ENCODE measurements around the gene BCAS3. TPM values are rescaled to one million over a fixed set of nuclear protein-coding genes. Genes with fewer than 3 reads are reported as not detected.

BCAS3 gene
- total RNA-seq, 3 donors from 2014 or later = 21.6 to 33.4 (median 32.1) TPM

DNA sequence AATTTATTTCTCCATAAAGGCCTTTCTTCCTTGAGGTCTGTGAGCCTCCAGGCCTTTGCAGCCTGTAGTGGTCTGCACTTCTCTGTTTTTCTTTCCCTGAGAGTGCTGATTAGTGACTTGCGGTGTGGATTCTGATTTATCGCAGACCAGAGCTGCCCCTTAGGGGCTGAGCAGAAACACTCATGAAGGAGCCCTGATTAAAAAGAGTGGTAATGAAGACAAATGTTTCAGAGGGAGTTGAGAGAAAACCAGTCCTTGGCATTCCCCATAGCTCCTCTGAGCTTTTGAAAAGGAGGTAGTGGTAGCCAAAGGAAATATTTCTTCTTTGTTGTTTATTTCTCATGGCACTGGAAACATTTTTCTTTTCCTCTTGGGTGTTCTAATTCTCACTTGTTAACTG lies 453.9 kb downstream of the BCAS3 start:
- Histone ChIP-seq H3K4me3 (no peak overlapping the region), H3K9me3 (no peaks in the 10 kb centered on the region), H3K4me1 (ENCODE audit: low read depth) (no peaks in the 10 kb centered on the region), H3K36me3 (ENCODE audit: low read depth) (no peaks in the 10 kb centered on the region)
- DNase-seq (no peak), ATAC-seq (no peak)
- TF ChIP-seq, protein P1, sequence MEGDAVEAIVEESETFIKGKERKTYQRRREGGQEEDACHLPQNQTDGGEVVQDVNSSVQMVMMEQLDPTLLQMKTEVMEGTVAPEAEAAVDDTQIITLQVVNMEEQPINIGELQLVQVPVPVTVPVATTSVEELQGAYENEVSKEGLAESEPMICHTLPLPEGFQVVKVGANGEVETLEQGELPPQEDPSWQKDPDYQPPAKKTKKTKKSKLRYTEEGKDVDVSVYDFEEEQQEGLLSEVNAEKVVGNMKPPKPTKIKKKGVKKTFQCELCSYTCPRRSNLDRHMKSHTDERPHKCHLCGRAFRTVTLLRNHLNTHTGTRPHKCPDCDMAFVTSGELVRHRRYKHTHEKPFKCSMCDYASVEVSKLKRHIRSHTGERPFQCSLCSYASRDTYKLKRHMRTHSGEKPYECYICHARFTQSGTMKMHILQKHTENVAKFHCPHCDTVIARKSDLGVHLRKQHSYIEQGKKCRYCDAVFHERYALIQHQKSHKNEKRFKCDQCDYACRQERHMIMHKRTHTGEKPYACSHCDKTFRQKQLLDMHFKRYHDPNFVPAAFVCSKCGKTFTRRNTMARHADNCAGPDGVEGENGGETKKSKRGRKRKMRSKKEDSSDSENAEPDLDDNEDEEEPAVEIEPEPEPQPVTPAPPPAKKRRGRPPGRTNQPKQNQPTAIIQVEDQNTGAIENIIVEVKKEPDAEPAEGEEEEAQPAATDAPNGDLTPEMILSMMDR (IDR thresholded peaks at IDR 0.05) = no peak
- intact Hi-C loops (cut with DNase I, micrococcal nuclease) = no loop called here

DNA sequence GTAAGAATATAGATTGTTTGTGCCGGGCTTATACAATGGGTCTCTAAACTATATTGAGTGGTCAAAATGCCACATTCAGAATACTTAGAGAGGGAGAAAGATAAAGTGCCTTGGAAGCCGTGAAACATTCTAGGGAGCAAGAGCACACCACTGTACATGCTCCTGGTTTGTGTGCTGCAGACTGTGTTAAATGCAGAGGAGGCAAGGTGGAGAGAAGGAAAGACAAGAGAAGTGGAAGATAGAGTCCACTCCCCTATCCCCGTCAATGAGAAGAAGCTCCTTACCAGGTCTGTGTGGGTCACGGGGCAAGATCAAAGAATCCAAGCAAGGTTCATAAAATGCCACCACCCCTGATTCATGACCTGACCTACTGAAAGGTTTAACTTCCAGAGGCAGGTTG lies 454.9 kb downstream of the BCAS3 start:
- no peak for ATAC-seq
- Histone ChIP-seq H3K36me3 (ENCODE audit: low read depth) (no peaks in the 10 kb centered on the region), H3K9me3 (no peaks in the 10 kb centered on the region), H3K4me3 (no peak overlapping the region), H3K4me1 (ENCODE audit: low read depth) (no peaks in the 10 kb centered on the region)
- TF ChIP-seq, protein P1 (IDR thresholded peaks at IDR 0.05) = no peak
- intact Hi-C loops (cut with DNase I, micrococcal nuclease) = no loop called here
- DNase-seq = no peak

DNA sequence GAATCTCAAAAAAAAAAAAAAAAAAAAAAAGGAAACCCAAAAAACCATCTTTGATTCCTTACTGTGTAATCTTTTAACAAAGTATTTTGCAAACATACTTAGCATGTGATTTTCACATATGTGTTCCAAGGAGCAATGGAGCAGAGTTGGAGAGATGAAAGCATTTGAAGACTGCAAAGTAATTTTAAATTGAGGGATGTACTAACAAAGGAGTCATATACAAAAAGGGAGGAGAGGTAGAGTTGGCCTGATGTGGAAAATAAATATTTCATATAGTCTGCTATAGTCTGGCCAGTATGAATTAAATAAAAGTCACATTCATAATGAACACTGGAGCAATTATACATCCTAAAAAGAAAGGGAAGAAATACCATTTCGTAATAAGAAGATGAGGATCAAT lies 456.2 kb downstream of the BCAS3 start:
- ATAC-seq = no peak
- no peak for DNase-seq
- Histone ChIP-seq H3K4me1 (ENCODE audit: low read depth) (peaks cover 4% of the 10 kb centered on the region), H3K36me3 (ENCODE audit: low read depth) (no peaks in the 10 kb centered on the region), H3K4me3 (no peak overlapping the region), H3K9me3 (no peaks in the 10 kb centered on the region)
- intact Hi-C loops (cut with DNase I, micrococcal nuclease) = no loop called here
- TF ChIP-seq, protein P1 (IDR thresholded peaks at IDR 0.05) = no peak

DNA sequence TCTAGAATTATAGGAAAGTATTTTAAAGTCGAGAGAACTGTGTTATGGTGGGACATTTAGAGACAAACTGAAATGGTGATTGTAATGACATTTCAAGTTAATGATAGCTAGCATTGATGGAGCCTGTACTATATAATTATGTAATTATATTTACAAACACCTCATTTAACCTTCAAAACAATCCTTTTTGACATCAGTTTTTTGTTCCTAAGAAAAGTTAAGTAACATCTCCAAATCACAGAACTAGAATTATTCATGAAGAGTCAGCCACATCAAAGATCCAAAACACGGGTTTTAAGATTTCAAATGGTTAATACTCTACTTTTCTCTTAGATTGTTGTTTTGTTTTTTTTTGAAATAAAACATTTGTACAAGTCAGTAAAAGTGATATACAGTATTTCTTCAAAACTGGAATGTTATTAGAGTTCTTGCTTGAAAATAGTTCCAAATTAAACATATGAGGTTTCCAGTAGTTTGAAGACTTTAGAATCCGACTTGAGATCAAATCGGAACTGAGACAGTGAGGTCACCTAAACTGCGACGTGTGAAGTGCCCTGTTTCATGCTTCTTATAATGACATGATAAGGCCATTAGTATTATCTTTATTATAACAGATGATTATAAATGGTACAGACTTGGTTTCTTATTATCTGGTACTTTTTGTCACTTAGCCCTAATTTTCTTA lies 457.0 kb downstream of the BCAS3 start:
- intact Hi-C loops (cut with DNase I, micrococcal nuclease) = no loop called here

DNA sequence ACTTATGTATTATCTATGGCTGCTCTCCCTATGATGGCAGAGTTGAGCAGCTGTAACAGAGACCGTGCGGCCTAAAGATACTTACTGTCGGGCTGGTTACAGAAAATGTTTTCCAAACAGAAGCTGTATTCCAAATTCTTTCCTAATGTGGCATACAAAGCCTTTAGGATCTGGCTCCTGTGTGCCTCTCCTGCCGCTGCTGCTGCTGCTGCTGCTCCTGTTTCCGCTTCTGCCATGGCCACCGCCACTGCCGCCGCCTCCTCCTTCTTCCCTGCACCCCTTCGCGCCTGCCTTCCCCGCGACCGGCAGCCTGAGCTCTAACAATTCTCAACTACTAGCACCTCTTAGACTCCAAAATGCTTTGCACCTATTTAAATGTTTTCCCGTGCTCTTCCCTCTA lies 458.1 kb downstream of the BCAS3 start:
- intact Hi-C loops (cut with DNase I, micrococcal nuclease) = no loop called here
- no peaks in the 10 kb centered on the region for H3K36me3 ChIP-seq (ENCODE audit: low read depth)
- peaks cover 10% of the 10 kb centered on the region for H3K4me1 ChIP-seq (ENCODE audit: low read depth)
- DNase-seq (no peak), ATAC-seq (no peak)
- TF ChIP-seq, protein P1 (IDR thresholded peaks at IDR 0.05) = no peak
- no peaks in the 10 kb centered on the region for H3K9me3 ChIP-seq
- no peak overlapping the region for H3K4me3 ChIP-seq

More for the DNA sequence above, 457.0 kb downstream of the BCAS3 start:
- no peaks in the 10 kb centered on the region for H3K9me3 ChIP-seq
- ATAC-seq (no peak), DNase-seq (no peak)
- H3K4me1 ChIP-seq (ENCODE audit: low read depth) = peaks cover 10% of the 10 kb centered on the region
- TF ChIP-seq, protein P1 (IDR thresholded peaks at IDR 0.05) = no peak
- H3K4me3 ChIP-seq = no peak overlapping the region
- no peaks in the 10 kb centered on the region for H3K36me3 ChIP-seq (ENCODE audit: low read depth)

DNA sequence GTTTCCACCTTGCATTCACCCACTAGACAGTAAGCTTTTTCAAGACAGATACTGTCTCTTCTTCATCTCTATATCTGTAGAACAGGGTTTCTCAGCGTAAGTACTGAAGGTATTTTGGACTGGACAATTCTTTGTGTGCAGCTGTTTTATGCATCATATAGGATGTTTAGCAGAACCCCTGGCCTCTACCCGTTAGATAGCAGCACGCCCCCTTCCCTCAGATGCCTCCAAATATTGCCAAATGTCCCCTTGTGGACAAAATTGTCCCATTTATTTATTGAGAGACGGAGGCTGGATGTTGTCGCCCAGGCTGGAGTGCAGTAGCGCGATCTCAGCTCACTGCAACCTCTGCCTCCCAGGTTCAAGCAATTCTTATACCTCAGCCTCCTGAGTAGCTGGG lies 458.6 kb downstream of the BCAS3 start:
- ATAC-seq = no peak
- TF ChIP-seq, protein P1 (IDR thresholded peaks at IDR 0.05) = no peak
- Histone ChIP-seq H3K4me3 (no peak overlapping the region), H3K4me1 (ENCODE audit: low read depth) (peaks cover 10% of the 10 kb centered on the region), H3K9me3 (no peaks in the 10 kb centered on the region), H3K36me3 (ENCODE audit: low read depth) (no peaks in the 10 kb centered on the region)
- DNase-seq = no peak
- intact Hi-C loops (cut with DNase I, micrococcal nuclease) = no loop called here

All from mucosa of descending colon (tissue), 3 donors.